DMS53 treated with DMSO at 0.1 percent for 48 hours (cell line): ENCODE measurements around the gene CDK14.

ENCODE experiments used
- DNase-seq: peaks from one replicate; lab custom pipeline; 2025; ENCODE audit not compliant: unreplicated experiment; lab: John Stamatoyannopoulos, UW

CDK14 gene

DNA sequence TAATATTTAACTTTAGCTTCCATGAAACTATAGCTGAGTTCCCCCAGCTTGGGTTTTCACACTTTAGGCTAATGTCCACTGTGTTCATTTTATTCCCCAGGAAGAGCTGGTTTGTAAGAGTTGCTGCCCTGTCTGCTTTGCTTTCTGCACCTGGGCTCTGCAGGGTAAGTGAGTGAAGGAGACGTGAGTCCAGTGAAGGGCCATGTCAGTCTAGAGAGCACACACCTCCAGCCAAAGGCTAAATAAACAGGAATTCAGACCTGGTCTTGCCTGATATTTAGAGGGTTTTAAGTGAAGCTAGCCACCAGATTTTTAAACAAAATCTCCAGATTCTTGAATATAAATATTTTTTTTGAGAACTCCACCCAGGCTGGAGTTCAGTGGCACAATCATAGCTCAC lies 643.7 kb downstream of the CDK14 start:
- DNase-seq: no peak

GRCh38 chr7:91240376-91240941 lies 644.3 kb downstream of the CDK14 start:
- no peak for DNase-seq

- DNase-seq: peak; percentile 3
These were observed 646.1 kb downstream of the CDK14 start for GRCh38 chr7:91242097-91242844.

- peak; percentile 74 for DNase-seq
These were observed 647.6 kb downstream of the CDK14 start for GRCh38 chr7:91243591-91244301.

- DNase-seq: no peak
These were observed 651.4 kb downstream of the CDK14 start for GRCh38 chr7:91247500-91247899.

DNA sequence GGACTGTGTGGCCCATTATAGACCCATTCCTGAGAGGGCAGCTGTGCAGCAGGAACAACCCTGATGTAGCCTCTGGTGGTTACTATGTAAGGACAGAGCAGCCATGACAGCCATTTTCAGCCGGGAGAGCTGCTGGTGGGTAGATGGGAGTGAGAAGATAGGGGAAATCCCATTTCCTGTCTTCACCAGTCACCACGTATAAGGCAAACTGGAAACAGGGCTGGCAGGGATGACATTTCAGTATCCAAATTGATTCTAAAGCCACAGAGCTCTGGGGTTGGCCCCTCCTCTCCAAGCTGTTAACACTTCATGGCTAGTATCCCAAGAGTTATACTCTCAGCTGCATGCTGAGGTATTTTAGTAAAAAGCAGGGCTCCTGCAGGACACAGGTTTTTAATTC lies 652.9 kb downstream of the CDK14 start:
- no peak for DNase-seq

GRCh38 chr7:91249506-91250233 lies 653.5 kb downstream of the CDK14 start:
- no peak for DNase-seq

- no peak for DNase-seq
These were observed 654.6 kb downstream of the CDK14 start for GRCh38 chr7:91250706-91251105.

DNA sequence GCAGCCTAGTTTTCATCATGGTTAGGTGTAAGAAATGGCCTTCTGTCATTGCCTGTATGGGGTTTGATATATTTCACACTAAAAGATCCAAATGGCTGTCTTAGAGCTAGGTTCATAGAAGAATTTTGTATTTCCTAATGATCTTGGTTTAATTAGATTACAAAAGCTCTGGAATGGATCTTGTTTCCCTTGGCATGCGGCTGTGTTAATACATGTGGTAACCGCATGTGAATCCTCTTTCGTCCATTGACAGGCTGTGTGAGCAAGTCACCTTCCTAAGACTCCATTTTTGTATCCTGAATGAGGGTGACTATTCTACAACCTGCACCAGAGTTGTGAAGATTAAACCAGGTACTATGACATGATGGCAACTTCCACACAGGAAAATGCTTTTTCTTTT lies 655.8 kb downstream of the CDK14 start:
- no peak for DNase-seq
